NCI-H1930 (cell line): ENCODE results near the gene CCDC80.
A peak's percentile ranks its signal among the peaks of the same experiment; 100 is the strongest.
"Not testable (repeated sequence)": the region's sequence is repeated elsewhere in the genome, so short reads cannot be mapped to it uniquely, and the experiment has no call there.

Experiments used
- DNase-seq, 2 experiments: peaks; one replicate each; lab custom pipeline; 2025; lab: John Stamatoyannopoulos, UW

Gene CCDC80

GRCh38 chr3:112665009-112665408 is 24.1 kb upstream of the CCDC80 start:
- DNase-seq: not testable (repeated sequence)

- DNase-seq: no peak
These were observed 15.1 kb upstream of the CCDC80 start for GRCh38 chr3:112656043-112656442.

GRCh38 chr3:112654979-112655378 is 14.0 kb upstream of the CCDC80 start:
- no peak for DNase-seq

GRCh38 chr3:112654492-112654891 is 13.5 kb upstream of the CCDC80 start:
- no peak for DNase-seq

- no peak for DNase-seq
These were observed 12.9 kb upstream of the CCDC80 start for GRCh38 chr3:112653881-112654300.

GRCh38 chr3:112653209-112653871 is 12.4 kb upstream of the CCDC80 start:
- DNase-seq: no peak

- DNase-seq: no peak
These were observed 10.6 kb upstream of the CCDC80 start for GRCh38 chr3:112651516-112651915.

GRCh38 chr3:112651071-112651470 is 10.1 kb upstream of the CCDC80 start:
- DNase-seq: no peak

GRCh38 chr3:112650482-112650881 is 9.5 kb upstream of the CCDC80 start:
- DNase-seq: no peak

- no peak for DNase-seq
These were observed 8.5 kb upstream of the CCDC80 start for GRCh38 chr3:112649478-112649735.

GRCh38 chr3:112647122-112647521 is 6.2 kb upstream of the CCDC80 start:
- no peak for DNase-seq

GRCh38 chr3:112646623-112647022 is 5.7 kb upstream of the CCDC80 start:
- no peak for DNase-seq

GRCh38 chr3:112644453-112644852 is 3.5 kb upstream of the CCDC80 start:
- no peak for DNase-seq

- no peak for DNase-seq
These were observed 2.8 kb upstream of the CCDC80 start for GRCh38 chr3:112643621-112644240.

GRCh38 chr3:112642912-112643506 is 2.1 kb upstream of the CCDC80 start:
- peak; percentile 53 to 72 for DNase-seq

GRCh38 chr3:112640276-112640929 is 540 bp downstream of the CCDC80 start:
- DNase-seq: no peak

- DNase-seq: no peak
These were observed 1.3 kb downstream of the CCDC80 start for GRCh38 chr3:112639455-112640225.

GRCh38 chr3:112638327-112639020 is 2.5 kb downstream of the CCDC80 start:
- no peak for DNase-seq

- DNase-seq: no peak
These were observed 3.2 kb downstream of the CCDC80 start for GRCh38 chr3:112637700-112638099.

GRCh38 chr3:112635674-112636073 is 5.3 kb downstream of the CCDC80 start:
- no peak for DNase-seq

- DNase-seq: no peak
These were observed 6.0 kb downstream of the CCDC80 start for GRCh38 chr3:112634786-112635541.
